Right atrium auricular region (tissue), 2 donors: ENCODE results near the gene ZSCAN5A. TPM values are rescaled to one million over a fixed set of nuclear protein-coding genes. Genes with fewer than 3 reads are reported as not detected.

Source experiments
- DNase-seq: peaks from one replicate; pipeline ENCODE4 v3.0.0-alpha.2; 2019; ENCODE audit warnings: low spot score
- H3K27ac ChIP-seq, 2 donors: fragments of 200-600 bp; sonication (generic); 1 replicate in 1 of 2; 2 replicates in 1 of 2; pipeline ENCODE4 v1.5.1; 2016 to 2019
- H3K27me3 ChIP-seq, 2 donors: fragments of 200-600 bp; sonication (generic); one replicate each; pipeline versions ENCODE4 v1.5.1 to v1.6.0; 2017 to 2019
- H3K36me3 ChIP-seq: fragments of 200-600 bp; sonication (generic); one replicate; pipeline ENCODE4 v1.5.1; 2016
- H3K4me1 ChIP-seq, 2 donors: fragments of 200-600 bp; sonication (generic); one replicate each; pipeline versions ENCODE4 v1.5.1 to v1.6.0; 2017 to 2019
- H3K4me3 ChIP-seq, 2 donors: fragments of 200-600 bp; sonication (generic); 1 replicate in 1 of 2; 2 replicates in 1 of 2; pipeline ENCODE4 v1.5.1; 2017 to 2019; ENCODE audit warnings: mild to moderate bottlenecking in 1 of 2, moderate library complexity in 1 of 2
- H3K9me3 ChIP-seq, 2 donors: fragments of 200-600 bp; sonication (generic); one replicate each; pipeline ENCODE4 v1.5.1; 2019
- CTCF ChIP-seq, 2 donors: fragments of 200-600 bp; sonication (generic); IDR thresholded peaks; one replicate each; pipeline ENCODE4 v1.5.1; 2019; ENCODE audit warnings: antibody characterized with exemption in 2 of 2
- total RNA-seq, 2 donors: library from RNA; depleted of rRNA; stranded (reverse); fragments of >200 nt; gene quantifications; one replicate each; pipeline ENCODE4 v1.1.0, GENCODE V29; 2016

Gene ZSCAN5A
- total RNA-seq, 2 donors from 2014 or later: 3.0 to 9.5 TPM

- Histone ChIP-seq H3K4me1 (peaks cover 0 to 19% of the 10 kb centered on the region in 2 donors), H3K36me3 (no peaks in the 10 kb centered on the region), H3K4me3 (no peak overlapping the region), H3K9me3 (no peaks in the 10 kb centered on the region), H3K27me3 (no peaks in the 10 kb centered on the region), H3K27ac (no peak overlapping the region)
- no peak for DNase-seq
- TF ChIP-seq CTCF (IDR thresholded peaks at IDR 0.05): no peak
Measured at GRCh38 chr19:56319991-56320390, 5.4 kb upstream of the ZSCAN5A start.

GRCh38 chr19:56317749-56318148, 3.1 kb upstream of the ZSCAN5A start:
- H3K36me3 ChIP-seq: no peaks in the 10 kb centered on the region
- no peaks in the 10 kb centered on the region for H3K27me3 ChIP-seq
- H3K4me3 ChIP-seq: no peak overlapping the region
- DNase-seq: no peak
- no peak for TF ChIP-seq CTCF (IDR thresholded peaks at IDR 0.05)
- H3K9me3 ChIP-seq: no peaks in the 10 kb centered on the region
- H3K4me1 ChIP-seq: peaks cover 0 to 26% of the 10 kb centered on the region in 2 donors
- no peak overlapping the region for H3K27ac ChIP-seq

- peaks cover 3% of the 10 kb centered on the region for H3K36me3 ChIP-seq
- no peak overlapping the region for H3K4me3 ChIP-seq
- no peaks in the 10 kb centered on the region for H3K27me3 ChIP-seq
- TF ChIP-seq CTCF (IDR thresholded peaks at IDR 0.05): no peak
- peaks cover 0 to 25% of the 10 kb centered on the region in 2 donors for H3K4me1 ChIP-seq
- H3K27ac ChIP-seq: no peak overlapping the region
- no peaks in the 10 kb centered on the region for H3K9me3 ChIP-seq
- no peak for DNase-seq
Measured at GRCh38 chr19:56316728-56317127, 2.1 kb upstream of the ZSCAN5A start.

- Histone ChIP-seq H3K4me3 (peak overlapping the region; percentile 53 to 70), H3K4me1 (peaks cover 0 to 14% of the 10 kb centered on the region in 2 donors), H3K36me3 (peaks cover 3% of the 10 kb centered on the region), H3K27ac (peak overlapping the region; percentile 91 to 97), H3K9me3 (no peaks in the 10 kb centered on the region), H3K27me3 (no peaks in the 10 kb centered on the region)
- no peak for TF ChIP-seq CTCF (IDR thresholded peaks at IDR 0.05)
- peak; percentile 97 for DNase-seq
Measured at GRCh38 chr19:56315077-56315828, 614 bp upstream of the ZSCAN5A start.

- H3K4me3 ChIP-seq: peak overlapping the region; percentile 53 to 70
- DNase-seq: no peak
- peaks cover 3% of the 10 kb centered on the region for H3K36me3 ChIP-seq
- no peak for TF ChIP-seq CTCF (IDR thresholded peaks at IDR 0.05)
- H3K27me3 ChIP-seq: no peaks in the 10 kb centered on the region
- peak overlapping the region; percentile 91 to 97 for H3K27ac ChIP-seq
- H3K9me3 ChIP-seq: no peaks in the 10 kb centered on the region
- peaks cover 0 to 14% of the 10 kb centered on the region in 2 donors for H3K4me1 ChIP-seq
Measured at GRCh38 chr19:56314018-56314380, 640 bp downstream of the ZSCAN5A start.
